HG03520 (cell line): Measurements from ENCODE around the gene VAMP2.
A peak's percentile ranks its signal among the peaks of the same experiment; 100 is the strongest.

Experiments
- ATAC-seq: cut with Tn5 transposase; IDR thresholded peaks from one replicate; pipeline ENCODE4 v1.9.1; 2021; ENCODE audit warnings: mild to moderate bottlenecking, moderate library complexity; ENCODE audit not compliant: unreplicated experiment

The VAMP2 gene

DNA sequence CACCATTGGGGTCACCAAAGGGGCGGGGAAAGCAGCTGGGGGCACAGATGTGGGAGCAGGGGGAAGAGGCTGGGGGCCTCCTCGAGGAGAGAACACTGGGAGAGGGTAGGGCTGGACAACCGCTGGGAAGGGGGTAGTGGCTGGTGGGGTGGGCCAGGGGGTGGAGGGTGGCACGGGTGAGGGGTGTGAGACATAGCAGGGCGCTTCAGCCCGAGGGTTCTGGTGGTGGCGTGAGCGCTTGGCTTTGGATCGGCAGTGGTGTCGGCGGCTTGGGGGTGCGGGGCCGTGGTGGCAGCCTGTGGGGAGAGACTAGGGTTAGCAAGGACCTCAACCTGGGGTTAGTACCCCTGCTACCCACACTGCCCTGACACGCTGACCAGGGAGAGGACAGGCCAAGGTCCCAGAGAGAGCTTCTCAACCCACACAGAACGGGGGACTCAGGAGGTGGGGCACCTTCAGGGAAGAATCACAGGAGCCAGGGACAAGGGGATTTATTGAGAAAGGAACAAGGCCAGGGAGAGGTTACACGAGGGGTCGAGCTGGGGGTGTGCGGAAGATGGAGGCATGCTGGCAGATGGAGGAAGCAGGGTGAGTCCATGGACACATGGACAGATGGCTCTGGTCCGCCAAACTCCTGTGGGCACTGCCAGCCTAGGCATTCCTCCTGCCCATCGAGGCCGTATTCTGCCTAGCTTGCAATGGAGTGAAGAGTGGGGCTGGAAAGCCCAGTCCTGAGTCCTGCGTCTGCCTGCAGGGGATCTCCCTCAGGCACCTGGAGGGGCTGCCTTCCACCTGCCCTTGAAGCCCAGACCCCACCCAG, 19.0 kb downstream of the VAMP2 start:
- ATAC-seq, result no peak

DNA sequence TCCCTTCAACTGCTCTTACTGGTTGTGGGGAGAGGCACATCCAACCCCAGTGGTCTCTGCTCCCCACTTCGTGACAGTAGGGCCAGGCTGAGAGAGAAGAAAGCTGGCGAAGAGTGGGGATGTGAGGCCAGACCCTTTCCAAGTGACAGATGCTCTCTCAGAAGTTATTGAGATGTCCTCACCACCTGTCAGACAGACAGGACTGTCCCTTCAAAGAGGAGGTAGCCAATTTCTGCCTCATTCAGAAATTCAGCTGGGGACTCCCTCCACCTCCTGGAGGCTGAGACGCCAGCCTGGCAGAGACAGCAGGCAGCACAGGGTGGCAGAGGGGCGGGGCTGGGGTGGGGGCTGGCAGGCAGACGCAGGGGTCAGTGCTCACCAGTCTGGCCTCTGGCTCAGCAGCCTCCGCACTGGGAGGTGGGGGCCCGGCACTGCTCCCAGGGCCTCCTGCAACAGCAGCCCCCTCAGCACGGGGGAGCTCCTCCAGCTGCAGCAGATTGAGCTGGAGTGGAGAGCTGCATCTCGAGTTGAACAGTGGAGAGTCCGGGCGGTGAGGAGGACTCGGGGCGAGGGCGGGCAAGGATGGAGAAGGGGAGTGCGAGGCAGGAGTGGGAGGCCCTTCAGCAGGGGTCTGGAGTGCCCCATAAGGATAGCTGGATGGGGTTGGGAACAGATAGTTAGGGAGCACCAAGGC, 19.7 kb downstream of the VAMP2 start:
- no peak for ATAC-seq

DNA sequence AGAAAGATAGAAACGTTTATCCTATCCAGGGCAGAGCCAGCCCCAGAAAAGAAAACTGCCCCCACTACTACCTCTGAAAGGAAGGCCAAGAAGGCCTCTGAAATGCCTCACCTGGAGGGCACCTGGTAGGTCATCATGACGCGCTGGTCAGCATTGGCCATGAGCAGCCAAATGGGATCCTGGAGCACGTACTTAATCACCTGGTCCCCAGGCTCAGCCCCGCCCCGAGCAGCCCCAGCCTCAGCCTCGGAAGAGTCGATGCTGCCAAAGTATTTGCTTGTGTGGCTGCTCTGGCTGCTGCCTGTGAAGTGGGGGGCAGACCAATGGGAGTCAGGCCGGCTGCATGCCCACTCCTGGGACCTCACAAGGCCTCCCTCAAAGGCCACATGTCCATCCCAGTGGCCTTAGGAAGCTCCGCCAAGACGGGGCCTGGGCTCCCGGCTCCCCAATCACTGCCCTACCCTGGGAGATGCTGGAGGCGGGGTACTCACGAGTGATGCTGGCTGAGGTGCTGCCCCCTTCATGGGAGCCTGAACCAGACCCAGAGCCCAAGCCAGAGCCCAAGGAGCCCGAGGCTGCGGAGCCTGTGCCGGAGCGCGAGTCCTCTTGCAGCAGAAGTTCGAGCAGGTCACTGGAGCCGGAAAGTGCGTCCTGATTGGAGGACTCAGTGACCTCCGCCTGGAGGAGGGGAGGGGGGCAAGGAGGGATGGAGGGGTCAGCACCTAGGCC, 20.4 kb downstream of the VAMP2 start:
- ATAC-seq, result no peak

DNA sequence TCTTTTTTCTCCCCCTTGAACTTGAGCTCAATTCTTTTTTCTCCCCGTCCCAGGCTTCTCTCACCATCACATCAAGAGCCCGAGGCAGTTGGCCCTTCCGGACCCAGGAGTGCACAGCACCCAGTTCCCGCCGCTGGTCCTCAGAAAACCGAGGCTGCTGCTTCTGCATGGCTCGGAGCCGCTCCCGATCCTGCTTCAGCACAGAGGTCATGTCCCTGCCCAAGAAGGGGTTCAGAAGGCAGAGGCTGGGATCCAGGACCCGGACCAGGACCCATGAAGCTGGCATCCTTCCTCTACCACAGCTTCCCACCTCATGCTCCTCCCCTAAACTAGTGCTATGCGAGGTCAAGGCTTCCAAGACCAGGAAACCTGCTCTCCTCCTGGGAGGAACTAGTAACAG, 21.0 kb downstream of the VAMP2 start:
- no peak for ATAC-seq

DNA sequence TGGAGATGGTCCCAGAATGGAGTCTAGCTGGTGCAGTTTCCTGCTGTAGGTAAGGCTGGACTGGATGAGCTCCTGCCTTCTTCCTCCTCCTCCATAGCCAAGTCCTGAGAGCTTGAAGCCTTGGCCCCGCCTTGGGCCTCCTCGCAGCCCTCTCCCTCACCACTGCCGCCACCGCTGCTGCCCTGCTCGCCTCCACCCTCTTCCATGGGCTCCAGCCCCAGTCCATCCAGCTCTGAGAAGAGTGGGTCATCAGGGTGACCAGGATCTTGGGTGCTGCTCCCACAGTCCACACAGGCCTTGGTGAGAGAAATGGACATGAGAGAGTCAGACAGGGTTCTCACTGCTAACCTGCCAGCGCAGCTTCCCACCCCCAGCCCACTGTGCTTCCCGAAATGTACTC, 21.7 kb downstream of the VAMP2 start:
- ATAC-seq, result no peak

DNA sequence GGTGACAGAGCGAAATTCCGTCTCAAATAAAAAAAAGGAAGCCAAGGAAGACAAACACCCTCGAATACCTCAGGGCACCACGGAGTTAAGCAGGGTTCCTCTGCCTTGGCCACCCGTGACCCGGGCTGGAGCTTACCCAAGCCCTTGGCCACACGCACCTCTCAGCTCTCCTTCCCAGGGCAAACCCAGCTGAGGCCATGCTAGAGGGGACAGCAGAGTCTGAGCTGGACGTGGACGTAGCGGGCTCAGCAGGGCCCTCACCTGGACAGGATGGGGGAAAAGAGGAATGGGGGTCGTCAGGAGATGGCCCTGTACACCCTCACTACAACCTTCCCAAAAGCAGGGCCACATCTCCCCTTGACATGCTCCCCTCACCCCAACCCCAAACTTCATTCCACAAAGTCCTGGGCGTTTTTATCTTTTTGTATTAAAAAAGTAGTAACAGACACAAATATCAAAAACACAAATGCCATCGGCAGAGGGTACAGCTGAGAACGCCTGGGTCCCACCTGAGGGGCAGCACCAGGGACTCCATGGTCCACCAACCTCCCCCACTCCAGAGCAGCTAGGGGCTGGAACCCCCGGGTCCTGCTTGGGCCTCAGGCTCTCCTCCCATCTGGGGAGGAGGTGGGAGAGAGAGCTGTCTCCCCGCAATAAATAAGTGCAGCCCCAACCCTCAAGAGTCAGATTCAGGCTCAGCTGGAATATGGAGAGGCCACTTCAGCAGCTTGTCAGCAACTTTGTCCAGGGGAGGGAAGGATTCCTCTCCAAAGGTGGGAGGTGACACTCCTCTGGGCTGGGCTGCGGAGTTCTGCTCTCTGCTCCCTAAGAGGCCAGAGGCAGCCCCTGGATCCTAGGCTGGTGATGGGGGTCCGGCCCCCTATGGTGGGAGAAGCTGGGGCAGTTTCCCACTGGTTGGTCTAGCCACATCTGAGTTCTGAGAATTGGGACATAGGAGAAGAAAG, 22.4 kb downstream of the VAMP2 start:
- no peak for ATAC-seq

DNA sequence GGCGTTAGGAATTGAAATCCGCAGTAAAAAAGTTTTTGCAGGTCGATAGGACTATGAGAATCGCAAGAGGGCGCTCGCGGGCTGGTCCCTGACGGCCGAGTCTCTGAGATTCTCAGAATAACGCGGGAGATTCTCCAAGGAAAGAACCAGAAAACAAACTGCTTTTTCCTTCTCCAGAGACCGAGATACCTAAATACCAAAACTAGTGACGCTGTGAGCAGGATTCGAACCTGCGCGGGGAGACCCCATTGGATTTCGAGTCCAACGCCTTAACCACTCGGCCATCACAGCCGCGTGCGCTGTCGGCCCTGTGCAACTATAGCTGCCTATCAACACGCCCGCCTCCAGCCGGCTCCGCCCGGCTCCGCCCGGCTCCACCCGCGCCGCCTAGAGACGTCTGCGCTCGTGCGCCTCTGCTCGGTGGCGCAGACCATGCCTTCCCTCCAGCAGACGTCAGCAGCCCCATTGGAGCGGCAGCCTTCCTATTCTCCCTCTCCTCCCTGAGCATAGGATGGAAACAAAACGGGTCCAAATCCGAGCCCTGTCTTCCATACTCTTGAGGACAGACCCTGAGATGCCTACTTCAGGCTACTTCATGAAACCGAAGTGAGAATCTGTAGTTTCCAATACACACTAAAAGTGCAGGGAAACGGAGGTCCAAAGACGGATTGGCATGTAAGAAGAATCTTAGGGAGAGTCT, 23.9 kb downstream of the VAMP2 start:
- ATAC-seq, result peak; percentile 76

DNA sequence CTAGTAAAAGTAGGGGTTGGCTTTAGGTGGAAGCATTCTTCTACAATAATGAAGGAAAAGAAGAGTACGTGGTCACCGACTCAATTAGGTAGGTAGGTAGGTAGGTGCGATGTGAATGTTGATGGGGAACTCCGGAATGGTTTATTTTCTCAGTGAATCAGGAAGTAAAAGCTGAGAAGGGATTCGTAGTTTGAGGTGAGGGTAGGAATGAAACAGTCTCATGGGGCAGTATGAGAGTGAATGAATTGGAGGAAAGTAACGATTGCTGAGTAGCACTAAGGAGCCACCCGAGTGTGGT, 24.4 kb downstream of the VAMP2 start:
- no peak for ATAC-seq

DNA sequence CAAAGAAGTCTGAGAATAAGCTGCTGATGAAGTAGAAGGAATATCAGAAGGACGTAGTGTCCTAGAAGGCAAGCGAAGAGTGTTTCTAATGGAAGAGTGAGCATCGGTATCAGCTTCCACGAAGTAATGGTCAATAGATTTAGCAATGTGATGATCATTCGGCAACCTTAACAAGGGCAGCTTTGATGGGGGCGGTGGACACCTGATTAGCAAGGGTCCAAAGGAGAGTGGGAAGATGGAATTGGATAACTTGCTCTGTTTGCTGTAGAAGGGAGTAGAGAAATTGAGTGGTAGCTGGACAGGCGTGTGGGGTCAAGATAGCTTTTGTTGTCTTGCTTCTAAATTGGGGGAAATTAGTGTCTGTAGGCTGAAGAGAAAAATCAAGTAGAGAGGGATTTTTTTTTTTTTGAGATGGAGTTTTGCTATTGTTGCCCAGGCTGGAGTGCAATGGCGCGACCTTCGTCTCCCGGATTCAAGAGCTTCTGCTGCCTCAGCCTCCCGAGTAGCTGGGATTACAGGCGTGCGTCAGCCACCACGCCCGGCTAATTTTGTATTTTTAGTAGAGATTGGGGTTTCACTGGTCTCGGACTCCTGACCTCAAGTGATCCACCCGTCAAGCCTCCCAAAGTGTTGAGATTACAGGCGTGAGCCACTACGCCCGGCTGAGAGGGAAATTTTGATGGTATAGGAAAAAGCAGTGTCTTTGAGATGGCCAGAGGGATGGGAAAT, 24.9 kb downstream of the VAMP2 start:
- ATAC-seq, result no peak

DNA sequence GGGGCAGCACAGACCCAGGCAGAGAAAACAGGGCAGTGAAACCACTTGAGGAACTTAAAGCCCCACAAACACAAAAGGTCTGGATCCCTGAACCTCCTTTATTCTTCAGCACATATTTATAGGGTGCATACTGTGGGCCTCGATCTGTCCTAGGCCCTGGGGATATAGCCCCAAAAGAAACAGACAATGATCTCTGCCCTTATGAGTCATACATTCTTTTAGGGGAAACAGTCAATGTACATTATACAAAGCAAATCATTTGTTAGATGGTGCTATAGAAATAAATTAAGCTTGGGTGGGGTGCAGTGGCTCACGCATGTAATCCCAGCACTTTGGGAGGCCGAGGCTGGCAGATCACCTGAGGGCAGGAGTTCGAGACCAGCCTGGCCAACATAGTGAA, 28.8 kb downstream of the VAMP2 start:
- no peak for ATAC-seq

DNA sequence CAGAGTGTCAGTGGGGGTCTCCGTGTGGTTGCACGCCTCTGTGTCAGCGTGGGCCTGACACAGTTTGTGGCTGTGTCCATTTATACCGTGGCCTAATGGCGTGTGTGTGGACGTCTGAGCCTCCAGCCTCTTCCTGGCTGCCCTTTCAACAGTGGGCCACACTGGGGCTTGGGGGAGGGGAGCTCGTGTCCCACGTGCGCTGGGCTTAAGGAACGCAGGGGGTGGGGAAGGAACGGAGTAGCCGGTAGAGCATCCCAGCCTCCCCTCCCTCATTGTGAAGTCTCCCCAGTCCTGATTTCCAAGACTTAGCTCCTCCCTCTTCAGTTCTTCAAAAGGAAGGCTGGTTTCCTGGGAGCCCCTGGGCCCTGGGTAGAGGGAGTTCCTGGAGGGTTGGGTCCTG, 29.3 kb downstream of the VAMP2 start:
- no peak for ATAC-seq

DNA sequence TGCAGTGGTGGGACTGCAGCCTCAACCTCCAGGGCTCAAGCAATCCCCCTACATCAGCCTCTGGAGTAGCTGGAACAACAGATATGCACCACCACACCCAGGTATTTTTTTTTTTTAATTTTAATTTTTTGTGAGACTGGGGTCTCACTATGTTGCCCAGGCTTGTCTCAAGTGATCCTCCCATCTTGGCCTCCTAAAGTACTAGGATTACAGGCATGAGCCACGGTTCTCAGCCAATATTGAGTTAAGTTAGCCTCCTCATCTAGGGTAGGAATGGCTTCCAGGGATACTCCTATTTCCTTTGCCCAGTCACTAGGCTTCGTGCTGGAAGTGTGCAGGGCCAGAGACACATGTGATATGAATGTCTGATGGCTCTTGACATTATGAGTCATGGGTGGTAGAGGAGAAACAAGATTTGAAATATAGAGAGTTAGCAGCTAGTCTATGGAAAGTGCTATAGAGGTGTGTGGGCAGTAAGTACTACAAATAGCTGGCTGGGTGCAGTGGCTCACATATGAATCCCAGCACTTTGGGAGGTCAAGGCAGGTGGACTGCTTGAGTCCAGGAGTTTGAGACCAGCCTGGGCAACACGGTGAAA, 30.8 kb downstream of the VAMP2 start:
- no peak for ATAC-seq

DNA sequence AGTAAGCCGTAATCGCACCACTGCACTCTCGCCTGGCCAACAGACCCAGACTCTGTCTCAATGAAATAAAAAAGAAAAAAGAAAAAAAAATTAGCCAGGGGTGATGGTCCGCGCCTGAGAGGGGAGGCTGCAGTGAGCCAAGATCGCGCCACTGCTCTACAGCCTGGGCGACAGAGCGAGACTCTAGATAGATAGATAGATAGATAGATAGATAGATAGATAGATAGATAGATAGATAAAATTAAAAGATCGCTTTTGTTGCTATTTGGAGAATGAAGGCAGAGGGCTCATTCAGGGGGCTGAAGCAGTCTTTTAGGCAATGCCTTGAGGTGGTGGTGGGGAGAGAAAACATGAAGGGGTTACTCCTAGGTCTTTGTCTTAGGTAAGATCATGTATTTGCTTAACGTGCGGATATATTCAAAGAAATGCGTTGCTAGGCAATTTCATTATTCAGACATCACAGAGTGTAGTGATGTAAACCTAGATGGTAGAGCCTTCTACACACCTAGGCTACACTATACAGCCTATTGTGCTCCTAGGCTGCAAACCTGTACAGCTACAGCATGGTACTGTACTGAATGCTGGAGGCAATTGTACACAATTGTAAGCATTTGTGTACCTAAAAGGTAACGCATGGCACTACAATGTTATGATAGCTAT, 34.5 kb downstream of the VAMP2 start:
- no peak for ATAC-seq

DNA sequence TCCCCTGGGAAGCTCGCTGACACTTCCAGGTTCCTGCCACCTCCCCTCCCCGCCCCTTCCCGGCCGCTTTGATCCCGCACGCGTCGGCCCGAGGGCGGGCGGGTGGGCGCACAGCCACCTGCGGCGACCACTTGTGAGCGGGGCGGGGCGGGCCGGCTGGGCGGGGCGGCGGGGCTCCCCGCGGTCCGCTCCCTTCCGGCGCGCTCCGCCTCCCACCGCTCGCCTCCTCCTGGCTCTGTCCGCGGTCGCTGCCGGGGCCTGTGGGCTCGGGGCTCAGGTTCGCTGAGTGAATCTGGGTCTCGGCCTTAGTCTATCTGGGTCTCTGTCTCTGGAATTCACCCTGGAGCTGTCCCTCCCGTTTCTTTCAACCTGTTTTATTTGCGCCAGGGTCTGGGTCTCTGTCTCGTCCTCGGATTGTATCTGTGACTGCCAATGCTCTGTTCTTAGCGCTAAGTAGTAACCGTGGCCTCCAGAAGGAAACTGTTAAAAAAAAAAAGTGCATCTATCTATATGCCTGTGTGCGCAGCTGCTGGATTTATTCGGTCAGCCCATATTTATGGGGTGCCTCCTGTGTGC, 36.2 kb downstream of the VAMP2 start:
- no peak for ATAC-seq

DNA sequence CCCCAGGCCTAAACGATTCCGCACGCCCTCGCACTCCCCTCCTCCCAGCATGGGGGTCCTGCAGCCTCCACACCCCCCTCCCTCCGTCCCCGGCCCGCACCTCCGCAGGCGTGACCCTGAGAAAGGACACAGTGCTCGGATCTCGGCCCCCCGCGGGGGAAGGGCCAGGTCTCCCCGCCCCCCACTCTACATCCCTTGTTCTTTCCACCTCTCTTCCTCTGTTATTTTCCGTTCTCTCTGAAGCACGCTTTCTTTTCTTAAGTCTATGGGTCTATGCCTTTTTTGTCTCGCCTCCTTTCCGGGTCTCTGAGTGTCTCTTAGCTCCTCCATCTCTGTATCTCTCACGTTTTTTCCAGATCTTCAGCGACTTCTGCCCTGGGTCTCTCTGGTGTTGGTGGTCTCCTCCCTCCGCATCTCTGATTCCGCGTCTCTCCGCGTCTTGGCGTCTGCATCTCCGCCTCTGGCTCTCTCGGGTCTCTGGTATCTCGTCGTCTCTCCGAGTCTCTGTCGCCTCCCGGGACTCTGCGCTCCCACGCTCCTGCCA, 36.7 kb downstream of the VAMP2 start:
- no peak for ATAC-seq

DNA sequence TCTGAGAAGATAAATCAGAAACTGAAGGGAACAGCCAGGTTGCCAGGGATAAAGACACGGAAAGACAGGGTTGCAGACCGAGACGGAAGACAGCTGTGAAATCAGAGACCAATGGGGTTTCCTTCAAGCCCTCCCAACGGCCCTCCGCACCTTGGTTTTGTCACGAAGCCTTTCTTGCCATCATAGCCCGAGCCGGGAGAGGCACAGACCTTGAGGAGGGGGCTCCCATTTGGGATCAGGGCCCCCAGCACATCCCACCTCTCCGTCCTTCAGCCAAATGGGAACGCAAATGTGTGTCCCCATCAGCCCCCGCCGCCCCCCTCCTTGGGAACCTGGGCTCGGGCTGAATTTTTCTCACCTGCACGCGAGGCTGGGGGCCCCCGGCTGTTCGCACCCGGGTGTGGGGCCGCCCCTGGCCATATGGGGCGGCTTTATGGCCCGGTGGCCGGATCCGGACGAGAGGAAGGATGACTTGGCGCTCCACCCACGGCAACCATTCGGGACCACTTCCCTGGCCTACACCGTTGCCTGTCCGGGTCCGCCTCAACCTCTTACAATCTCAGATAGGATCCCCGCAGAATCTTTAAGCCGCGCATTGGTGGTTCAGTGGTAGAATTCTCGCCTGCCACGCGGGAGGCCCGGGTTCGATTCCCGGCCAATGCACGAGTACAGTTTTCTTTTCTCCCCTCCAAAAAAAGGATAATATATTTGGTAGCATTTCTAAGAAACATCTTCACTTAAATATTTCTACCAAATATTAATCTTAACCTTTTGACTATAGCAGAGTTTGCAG, 37.4 kb downstream of the VAMP2 start:
- ATAC-seq, result no peak
